ENCODE data around the gene BRD2. TPM values are rescaled to one million over a fixed set of nuclear protein-coding genes. Genes with fewer than 3 reads are reported as not detected.
"Not testable (repeated sequence)": the region's sequence is repeated elsewhere in the genome, so short reads cannot be mapped to it uniquely, and the experiment has no call there.

The BRD2 gene
- total RNA-seq, result 116 and 138 TPM in 2 replicates

DNA sequence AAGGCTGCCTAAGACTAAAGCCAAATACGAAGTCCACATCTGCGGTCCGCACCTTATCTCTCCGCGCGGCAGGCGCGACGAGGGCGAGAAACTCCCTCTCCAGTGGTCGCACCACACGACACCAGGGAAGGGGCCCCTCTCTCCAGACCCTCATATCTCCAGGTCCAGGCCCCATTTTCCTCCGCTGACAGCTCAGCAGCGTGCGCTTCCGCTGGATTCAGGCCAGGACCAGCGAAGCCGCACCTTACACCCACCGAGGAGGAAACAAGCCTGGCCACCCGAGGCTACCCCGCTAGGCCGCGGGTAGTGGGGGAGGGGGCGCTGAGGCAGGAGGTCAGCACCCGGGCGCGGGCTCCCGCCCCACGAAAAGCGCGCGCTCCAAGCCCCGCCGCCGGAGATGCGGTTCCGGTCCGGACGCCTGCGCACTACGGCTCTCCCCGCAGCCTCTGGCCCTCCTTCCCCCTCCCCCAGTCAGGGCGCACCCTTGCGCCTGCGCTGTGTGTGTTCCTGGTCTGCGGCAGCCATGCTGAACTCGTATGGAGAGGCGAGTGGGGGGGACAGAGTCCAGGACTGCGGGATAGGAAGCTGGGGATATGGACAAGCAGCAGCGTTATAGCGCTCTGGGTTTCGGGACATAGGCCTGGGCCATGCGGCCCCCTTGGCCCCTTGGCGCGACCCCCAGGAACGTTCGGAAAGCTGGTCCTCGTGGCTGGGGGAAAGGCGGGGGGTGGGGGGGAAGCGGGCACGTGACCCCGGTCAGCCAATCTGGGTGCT is at the start of gene BRD2:
Gene BRD2 (plus strand): TSS at position 502 of the 774 bp plus-strand sequence. CDS start 4,305 bp downstream, outside the sequence.
- no peak for DNase-seq (ENCODE audit: extremely low read depth, low read depth, low spot score)

- DNase-seq (ENCODE audit: extremely low read depth, low read depth, low spot score), result no peak
These were observed 47.7 kb upstream of the BRD2 start for GRCh38 chr6:32920715-32921114.

DNA sequence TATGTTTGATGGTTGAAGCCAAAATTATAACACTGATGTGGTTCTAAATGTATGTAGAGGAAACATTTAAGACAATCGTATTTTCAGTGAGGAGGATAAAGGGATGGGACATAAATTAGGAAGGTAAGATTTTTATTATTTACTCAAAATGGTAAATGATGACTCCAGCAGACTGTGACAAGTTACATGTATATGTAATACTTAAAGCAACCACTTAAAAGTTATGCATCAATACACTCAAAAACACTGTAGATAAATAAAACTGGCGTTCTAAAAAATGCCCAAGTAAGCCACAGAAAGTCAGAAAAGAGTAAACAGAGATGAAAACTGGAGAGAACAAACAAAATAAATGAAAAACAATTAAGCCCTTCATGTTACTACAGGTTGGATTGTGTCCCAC is 46.3 kb upstream of the BRD2 start:
- DNase-seq (ENCODE audit: extremely low read depth, low read depth, low spot score), result no peak

GRCh38 chr6:32931211-32931610 is 37.2 kb upstream of the BRD2 start:
- DNase-seq (ENCODE audit: extremely low read depth, low read depth, low spot score), result no peak

DNA sequence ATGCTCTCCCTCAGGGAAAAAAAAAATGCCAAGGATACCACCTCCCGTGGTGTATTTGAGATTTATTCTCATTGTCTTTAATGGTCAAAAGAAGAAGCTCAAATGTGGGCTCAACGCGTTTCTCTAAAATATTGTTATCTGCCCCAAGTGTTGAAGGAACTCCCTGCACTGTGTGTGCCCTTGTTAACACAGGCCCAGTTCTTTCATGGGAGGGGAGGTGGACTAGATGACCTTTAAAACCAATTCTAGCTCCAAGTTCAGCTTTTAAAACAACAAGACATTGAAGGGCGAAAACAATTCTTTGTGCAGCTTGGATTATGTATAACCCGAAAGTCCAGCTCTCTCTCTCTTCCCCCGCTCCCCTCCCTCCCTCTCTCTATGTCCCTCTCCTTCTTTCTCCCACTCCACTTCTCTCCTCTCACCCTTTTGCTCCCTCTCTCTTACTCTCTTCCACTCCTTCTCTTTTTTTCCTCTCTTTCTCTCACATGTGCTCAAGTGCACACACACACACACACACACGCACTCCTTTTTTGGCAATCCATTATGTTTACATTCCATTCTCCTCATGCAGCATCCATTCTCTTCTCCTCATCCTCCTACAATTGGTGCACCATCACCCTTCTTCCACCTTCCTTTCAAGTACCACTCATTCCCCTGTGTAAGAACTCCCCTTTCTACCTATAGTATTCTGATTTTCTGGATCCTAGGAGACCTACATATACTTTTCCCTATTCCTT is 36.1 kb upstream of the BRD2 start:
- no peak for DNase-seq (ENCODE audit: extremely low read depth, low read depth, low spot score)

- peak; percentile 42 for DNase-seq (ENCODE audit: extremely low read depth, low read depth, low spot score)
These were observed 34.7 kb upstream of the BRD2 start for GRCh38 chr6:32933661-32934085.

DNA sequence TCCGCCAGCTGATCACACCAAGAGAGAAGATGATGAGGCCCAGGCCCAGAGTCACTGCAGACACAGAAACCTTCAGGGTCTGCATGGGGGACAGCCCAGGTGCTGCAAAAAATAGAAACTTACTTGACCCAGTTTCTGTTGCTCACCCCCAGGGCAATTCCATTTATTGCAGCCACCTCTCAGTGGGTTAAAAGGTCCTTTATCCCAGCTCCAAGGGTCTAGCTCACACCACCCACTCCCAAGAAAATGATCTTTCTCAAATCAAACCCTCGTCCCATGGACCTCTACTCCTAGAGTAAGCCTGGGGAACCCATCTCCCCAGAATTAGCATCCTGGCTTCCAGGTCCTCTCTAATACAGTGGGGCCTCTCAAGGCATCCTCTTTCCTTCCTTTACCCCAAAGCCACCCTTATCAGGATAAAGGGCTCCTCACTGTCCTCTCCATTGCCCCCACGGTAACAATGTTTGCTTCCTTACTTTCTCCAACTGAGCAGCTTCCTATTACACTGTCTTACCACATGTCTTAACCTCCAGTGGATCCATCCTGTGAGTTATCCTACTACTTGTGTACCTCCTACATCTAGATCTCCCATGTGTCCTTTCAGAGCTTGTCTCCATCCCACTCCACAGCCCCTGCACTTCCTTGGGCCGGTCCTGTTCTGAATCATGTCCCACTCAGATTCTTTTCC is 32.7 kb upstream of the BRD2 start:
- no peak for DNase-seq (ENCODE audit: extremely low read depth, low read depth, low spot score)

DNA sequence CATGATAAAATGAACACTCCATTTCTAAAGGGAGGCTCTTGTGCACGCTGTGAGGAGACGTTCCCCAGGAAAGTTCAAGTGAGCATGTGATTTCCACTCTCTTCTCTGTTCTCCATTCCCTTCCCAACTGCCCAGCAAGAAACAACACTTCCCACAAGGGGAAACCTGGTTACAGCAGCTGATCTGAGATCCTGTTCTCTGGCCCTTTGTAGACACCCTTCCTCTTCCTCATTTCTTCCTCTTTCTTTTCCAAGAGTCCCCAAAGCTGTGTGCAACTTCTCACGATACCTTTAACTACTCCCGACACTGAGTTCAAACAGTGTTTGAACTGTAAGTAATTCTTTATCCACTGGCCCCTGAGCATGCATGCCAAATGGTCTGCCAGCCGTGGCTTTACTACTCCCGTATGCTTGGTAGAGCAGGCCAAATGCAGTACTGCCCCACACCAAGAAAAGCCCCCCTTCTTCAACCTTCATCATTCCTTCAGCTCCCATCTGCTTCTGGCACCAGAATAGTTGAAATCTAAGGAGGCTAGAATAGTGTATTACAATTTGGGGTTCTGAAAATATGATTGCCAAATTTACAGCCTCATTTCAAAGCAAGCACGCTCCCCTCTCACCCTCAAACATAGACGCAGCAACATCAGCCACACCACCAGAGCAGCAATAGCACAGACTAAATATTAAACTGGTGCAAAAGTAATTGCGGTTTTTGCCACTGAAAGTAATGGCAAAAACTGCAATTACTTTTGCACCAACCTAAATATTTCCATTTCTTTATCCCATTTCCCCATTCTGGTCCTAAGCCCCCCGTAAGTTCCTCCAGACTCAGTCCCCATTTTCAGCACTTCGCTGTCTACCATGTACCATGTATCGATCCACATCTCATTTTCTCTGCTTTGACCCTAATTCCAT is 31.9 kb upstream of the BRD2 start:
- no peak for DNase-seq (ENCODE audit: extremely low read depth, low read depth, low spot score)

DNA sequence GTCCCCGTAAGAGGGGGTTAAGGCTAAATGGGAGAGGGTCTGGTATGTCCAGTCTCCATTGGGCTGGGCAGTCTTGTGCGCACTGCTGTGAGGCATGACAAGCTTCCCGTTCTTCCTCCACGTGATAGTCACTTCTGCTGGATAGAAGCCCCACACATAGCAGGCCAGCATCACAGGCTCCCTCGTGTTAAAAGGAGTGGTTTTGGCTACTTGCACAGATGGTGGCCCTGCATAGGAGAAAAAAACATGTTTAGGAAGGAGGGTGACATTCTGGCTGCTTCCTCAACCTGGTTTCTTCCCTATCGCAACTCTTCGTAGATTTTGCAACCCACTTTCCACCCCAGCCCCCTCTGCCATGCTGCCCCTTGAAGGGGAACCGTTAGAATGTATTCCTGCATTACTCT is 31.2 kb upstream of the BRD2 start:
- no peak for DNase-seq (ENCODE audit: extremely low read depth, low read depth, low spot score)

DNA sequence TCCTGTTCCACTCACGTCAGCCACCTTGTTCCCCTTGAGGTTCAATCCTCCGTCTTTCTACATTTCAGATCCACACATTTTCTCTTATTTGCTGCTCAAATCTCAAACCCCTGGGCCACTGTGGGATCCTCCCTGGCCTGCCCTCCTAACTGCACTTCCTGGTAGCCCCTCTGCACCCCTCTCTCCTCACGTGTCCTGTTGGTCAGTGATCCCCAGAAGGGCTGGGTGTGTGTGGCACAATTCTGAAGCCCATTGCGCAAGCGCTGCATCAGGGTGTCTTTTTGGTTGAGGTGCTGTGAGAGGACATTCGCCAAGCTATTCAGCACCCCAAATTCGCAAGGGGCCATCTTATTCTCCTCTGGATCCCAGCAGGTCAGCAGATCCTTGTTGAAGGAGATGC is 29.9 kb upstream of the BRD2 start:
- no peak for DNase-seq (ENCODE audit: extremely low read depth, low read depth, low spot score)

- peak; percentile 37 for DNase-seq (ENCODE audit: extremely low read depth, low read depth, low spot score)
These were observed 27.7 kb upstream of the BRD2 start, which contains the start of gene HLA-DMB for GRCh38 chr6:32940656-32941213. Gene HLA-DMB (minus strand): TSS chr6:32941028. CDS start chr6:32940807, 221 bp downstream.

DNA sequence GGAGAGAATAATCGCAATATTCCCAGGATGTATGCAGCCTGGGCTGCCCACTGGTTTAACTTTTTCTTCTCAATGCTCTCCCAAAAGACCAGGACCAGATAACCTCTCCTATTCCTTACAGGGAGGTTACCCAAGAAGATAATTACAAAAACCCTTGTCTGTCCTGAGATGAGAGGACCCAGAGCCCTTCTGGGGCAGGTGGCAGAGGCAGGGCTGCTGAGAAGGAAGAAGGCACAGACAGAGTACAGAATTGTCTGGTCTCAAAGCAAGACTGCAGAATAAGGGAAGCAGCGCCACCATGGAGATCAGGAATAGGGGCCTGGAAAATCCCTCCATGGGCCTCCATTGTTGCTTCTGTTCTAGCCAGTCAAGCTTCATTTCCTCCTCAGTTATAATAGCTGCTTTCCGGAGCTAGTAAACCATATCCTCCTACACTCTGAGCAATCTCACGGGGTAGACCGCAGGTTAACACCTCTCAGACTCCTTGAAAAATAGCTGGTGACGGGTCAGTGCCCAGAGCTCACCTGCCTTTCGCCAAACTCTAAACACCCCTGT is 27.1 kb upstream of the BRD2 start:
- DNase-seq (ENCODE audit: extremely low read depth, low read depth, low spot score), result peak; percentile 18

- not testable (repeated sequence) for DNase-seq (ENCODE audit: extremely low read depth, low read depth, low spot score)
These were observed 25.8 kb upstream of the BRD2 start for GRCh38 chr6:32942555-32943123.

DNA sequence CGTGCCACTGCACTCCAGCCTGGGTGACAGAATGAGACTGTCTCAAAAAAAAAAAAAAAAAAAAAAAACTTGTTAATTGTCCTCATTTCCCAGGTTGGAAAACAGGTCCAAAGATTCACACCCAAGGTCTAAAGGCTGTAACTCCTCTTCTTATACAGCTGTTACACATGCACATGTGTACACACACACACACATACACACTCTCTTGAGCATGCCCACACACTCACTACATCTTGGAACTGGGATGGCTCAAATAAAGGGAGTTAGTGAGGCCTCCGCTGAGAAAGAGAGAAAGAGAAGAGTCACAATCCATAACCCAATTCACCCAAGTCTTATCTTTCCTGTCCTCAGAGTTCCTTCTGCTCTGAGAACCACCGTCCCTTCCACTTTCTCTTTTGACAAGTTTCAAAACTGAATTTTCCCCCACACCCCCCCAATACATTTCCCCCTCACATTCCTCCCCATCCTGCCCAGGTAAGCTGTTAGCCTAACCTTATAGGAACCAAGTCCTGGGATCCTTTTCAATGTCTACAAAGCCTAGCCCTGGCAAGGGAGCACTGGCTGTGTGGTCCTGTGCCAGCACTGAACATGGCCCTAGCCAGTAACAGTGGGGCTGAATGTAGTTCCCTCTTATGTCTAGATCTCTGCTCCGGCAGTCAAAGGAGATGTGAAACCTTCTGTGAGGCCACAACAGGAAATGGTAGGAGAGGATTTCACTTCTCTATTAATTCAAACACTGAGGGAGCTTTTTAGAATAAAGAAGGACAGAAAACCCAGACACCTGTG is 24.3 kb upstream of the BRD2 start:
- no peak for DNase-seq (ENCODE audit: extremely low read depth, low read depth, low spot score)

GRCh38 chr6:32945108-32945760 is 23.2 kb upstream of the BRD2 start:
- no peak for DNase-seq (ENCODE audit: extremely low read depth, low read depth, low spot score)

DNA sequence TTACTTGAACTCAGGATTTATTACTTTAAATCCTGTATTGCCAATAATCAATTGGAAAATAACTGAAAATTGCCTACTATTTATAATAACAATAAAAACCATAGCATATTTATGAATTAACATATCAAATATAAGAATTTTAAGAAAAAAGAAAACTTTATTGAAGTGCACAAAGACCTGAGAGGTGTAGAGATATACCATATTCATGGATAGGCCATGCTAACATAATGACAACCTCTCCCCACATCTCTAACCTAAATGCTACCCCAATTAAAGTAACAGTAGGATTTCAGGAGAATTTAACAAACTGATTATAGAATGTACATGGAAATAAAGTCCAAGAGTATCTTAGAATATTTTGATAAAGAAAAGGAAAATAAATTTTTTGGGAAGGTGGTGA is 22.4 kb upstream of the BRD2 start:
- DNase-seq (ENCODE audit: extremely low read depth, low read depth, low spot score), result no peak

DNA sequence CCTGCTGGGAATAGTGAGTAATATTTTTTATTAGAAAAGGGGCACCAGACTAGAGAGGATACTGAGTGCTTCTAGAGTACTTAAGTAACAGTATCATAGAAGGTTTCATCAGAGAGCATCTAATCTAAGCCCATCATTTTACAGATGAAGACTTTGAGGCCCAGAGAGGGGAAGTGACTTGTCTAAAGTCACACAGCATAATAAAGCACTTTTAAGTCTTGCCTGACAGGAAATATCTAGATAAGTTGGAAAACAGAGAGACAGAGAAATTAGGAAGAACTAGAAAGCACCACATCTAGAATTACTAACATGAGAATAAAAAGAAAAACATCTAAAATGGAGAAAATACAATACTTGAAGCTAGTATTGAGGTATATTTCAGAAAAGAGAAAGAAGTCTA is 21.5 kb upstream of the BRD2 start:
- no peak for DNase-seq (ENCODE audit: extremely low read depth, low read depth, low spot score)
